Osteoblast (primary cell): Measurements from ENCODE around the gene SPRR1A. TPM values are rescaled to one million over a fixed set of nuclear protein-coding genes. Genes with fewer than 3 reads are reported as not detected.
"Not testable (repeated sequence)": the region's sequence is repeated elsewhere in the genome, so short reads cannot be mapped to it uniquely, and the experiment has no call there.

ENCODE experiments used
- DNase-seq: peaks from one replicate; pipeline ENCODE4 v3.0.0; 2011; ENCODE audit warnings: low spot score, mixed read lengths; ENCODE audit not compliant: insufficient read length; ENCODE audit errors: missing footprints
- H2AFZ ChIP-seq: 2 replicates; pipeline ENCODE4 v1.6.0; 2011; ENCODE audit warnings: mild to moderate bottlenecking, low read length
- H3K27ac ChIP-seq: 2 replicates; pipeline ENCODE4 v1.5.1; 2011; ENCODE audit warnings: mild to moderate bottlenecking, low read depth, low read length, moderate library complexity
- H3K27me3 ChIP-seq: 2 replicates; pipeline ENCODE4 v1.6.0; 2012; ENCODE audit warnings: mild to moderate bottlenecking, control low read depth, inconsistent platforms, low read length, moderate library complexity; ENCODE audit not compliant: insufficient read depth
- H3K36me3 ChIP-seq: 2 replicates; pipeline ENCODE4 v1.5.1; 2011; ENCODE audit warnings: mild to moderate bottlenecking, low read length, control low read depth, moderate library complexity; ENCODE audit not compliant: insufficient read depth
- H3K4me1 ChIP-seq: 2 replicates; pipeline ENCODE4 v1.5.1; 2011; ENCODE audit warnings: mild to moderate bottlenecking, low read length, control low read depth, moderate library complexity; ENCODE audit not compliant: insufficient read depth
- H3K4me2 ChIP-seq: 2 replicates; pipeline ENCODE4 v1.6.0; 2011; ENCODE audit warnings: mild to moderate bottlenecking, low read length; ENCODE audit not compliant: insufficient read depth
- H3K4me3 ChIP-seq: fragments of 200-600 bp; sonication (generic); 3 replicates; pipeline ENCODE4 v1.5.1; 2012; ENCODE audit warnings: mild to moderate bottlenecking, low read length, inconsistent platforms; ENCODE audit not compliant: insufficient read depth
- H3K79me2 ChIP-seq: 2 replicates; pipeline ENCODE4 v1.6.0; 2012; ENCODE audit warnings: mild to moderate bottlenecking, low read length, control low read depth, inconsistent platforms; ENCODE audit not compliant: insufficient read depth
- H3K9me3 ChIP-seq: 2 replicates; pipeline ENCODE4 v1.5.1; 2011; ENCODE audit warnings: low read depth, low read length, control low read depth
- H4K20me1 ChIP-seq: 2 replicates; pipeline ENCODE4 v1.6.0; 2012; ENCODE audit warnings: mild to moderate bottlenecking, low read length, control low read depth; ENCODE audit not compliant: insufficient read depth
- CTCF ChIP-seq: IDR thresholded peaks from 2 replicates; pipeline ENCODE4 v1.5.1; 2011; ENCODE audit warnings: mild to moderate bottlenecking, low read depth, low read length, moderate library complexity; ENCODE audit errors: extremely low read depth
- total RNA-seq: library from RNA; depleted of rRNA; stranded (reverse); fragments of >200 nt; gene quantifications from 2 replicates; pipeline ENCODE4 v1.2.3, GENCODE V29; 2012

SPRR1A gene
- total RNA-seq, 1 donor = not detected

- no peak overlapping the region for H2AFZ ChIP-seq
- H4K20me1 ChIP-seq = no peaks in the 10 kb centered on the region
- H3K4me3 ChIP-seq = no peak overlapping the region
- no peaks in the 10 kb centered on the region for H3K79me2 ChIP-seq
- no peaks in the 10 kb centered on the region for H3K36me3 ChIP-seq
- no peak overlapping the region for H3K4me2 ChIP-seq
- no peak for DNase-seq
- no peak overlapping the region for H3K27ac ChIP-seq
- no peaks in the 10 kb centered on the region for H3K4me1 ChIP-seq
- no peaks in the 10 kb centered on the region for H3K27me3 ChIP-seq
- H3K9me3 ChIP-seq = no peaks in the 10 kb centered on the region
- no peak for TF ChIP-seq CTCF
These were observed 16.4 kb downstream of the SPRR1A start for GRCh38 chr1:153000294-153000693.

- no peak for TF ChIP-seq CTCF
- Histone ChIP-seq H4K20me1 (no peaks in the 10 kb centered on the region), H3K9me3 (no peaks in the 10 kb centered on the region)
These were observed 17.5 kb downstream of the SPRR1A start, which contains the start of gene SPRR3 for GRCh38 chr1:153001382-153001781. SPRR3 (plus strand) TSS chr1:153001749; CDS start chr1:153003021, 1,272 bp downstream.

GRCh38 chr1:153011235-153011758 lies 27.4 kb downstream of the SPRR1A start:
- not testable (repeated sequence) for H3K79me2 ChIP-seq, H3K9me3 ChIP-seq, H3K4me2 ChIP-seq, H3K27me3 ChIP-seq, DNase-seq, H3K4me1 ChIP-seq, H2AFZ ChIP-seq, H4K20me1 ChIP-seq, H3K4me3 ChIP-seq, H3K27ac ChIP-seq, H3K36me3 ChIP-seq

More at GRCh38 chr1:153001382-153001781, 17.5 kb downstream of the SPRR1A start, which contains the start of gene SPRR3:
- no peaks in the 10 kb centered on the region for H3K27me3 ChIP-seq
- H3K27ac ChIP-seq = no peak within 1 kb of the TSS
- DNase-seq = no peak
- H3K36me3 ChIP-seq = no peaks in the 10 kb centered on the region
- no peaks in the 10 kb centered on the region for H3K79me2 ChIP-seq
- H3K4me2 ChIP-seq = no peak within 1 kb of the TSS
- H3K4me1 ChIP-seq = no peaks in the 10 kb centered on the region
- H3K4me3 ChIP-seq = no peak within 1 kb of the TSS
- no peak within 1 kb of the TSS for H2AFZ ChIP-seq

GRCh38 chr1:153021829-153022228 lies 37.9 kb downstream of the SPRR1A start:
- DNase-seq, H3K4me2 ChIP-seq, H3K9me3 ChIP-seq, H3K36me3 ChIP-seq, H2AFZ ChIP-seq, H3K79me2 ChIP-seq, H3K4me1 ChIP-seq, H3K4me3 ChIP-seq, H4K20me1 ChIP-seq, H3K27me3 ChIP-seq, H3K27ac ChIP-seq: not testable (repeated sequence)

GRCh38 chr1:153022340-153022739 lies 38.5 kb downstream of the SPRR1A start:
- not testable (repeated sequence) for H3K36me3 ChIP-seq, H3K27me3 ChIP-seq, H3K27ac ChIP-seq, H3K4me3 ChIP-seq, H2AFZ ChIP-seq, H3K9me3 ChIP-seq, H3K4me1 ChIP-seq, DNase-seq, H3K4me2 ChIP-seq, H3K79me2 ChIP-seq, H4K20me1 ChIP-seq
